ENCODE data around the gene IL9.

The IL9 gene

DNA sequence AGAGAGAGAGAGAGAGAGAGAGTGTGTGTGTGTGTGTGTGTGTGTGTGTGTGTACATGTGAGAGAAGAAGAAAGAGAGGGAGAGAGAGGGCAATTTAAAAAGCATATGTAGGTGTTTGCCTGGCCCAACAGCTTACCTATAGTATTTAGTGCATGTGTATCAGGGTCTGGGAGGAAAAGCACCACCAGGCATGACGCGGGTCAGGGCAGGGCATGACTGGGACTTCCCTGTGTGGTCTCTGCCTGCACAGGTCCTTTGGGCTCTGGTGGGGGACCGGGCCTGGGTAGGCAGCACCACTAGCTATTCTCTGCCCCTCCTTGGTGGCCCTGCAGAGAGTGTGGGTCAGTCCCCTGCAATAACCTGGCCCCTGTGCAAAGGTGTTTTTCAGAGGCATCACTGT is 16.1 kb downstream of the IL9 start:
- H3K27ac ChIP-seq = no peak overlapping the region
- no peak for TF ChIP-seq ZFX (IDR thresholded peaks at IDR 0.05)
- TF ChIP-seq, protein P1, sequence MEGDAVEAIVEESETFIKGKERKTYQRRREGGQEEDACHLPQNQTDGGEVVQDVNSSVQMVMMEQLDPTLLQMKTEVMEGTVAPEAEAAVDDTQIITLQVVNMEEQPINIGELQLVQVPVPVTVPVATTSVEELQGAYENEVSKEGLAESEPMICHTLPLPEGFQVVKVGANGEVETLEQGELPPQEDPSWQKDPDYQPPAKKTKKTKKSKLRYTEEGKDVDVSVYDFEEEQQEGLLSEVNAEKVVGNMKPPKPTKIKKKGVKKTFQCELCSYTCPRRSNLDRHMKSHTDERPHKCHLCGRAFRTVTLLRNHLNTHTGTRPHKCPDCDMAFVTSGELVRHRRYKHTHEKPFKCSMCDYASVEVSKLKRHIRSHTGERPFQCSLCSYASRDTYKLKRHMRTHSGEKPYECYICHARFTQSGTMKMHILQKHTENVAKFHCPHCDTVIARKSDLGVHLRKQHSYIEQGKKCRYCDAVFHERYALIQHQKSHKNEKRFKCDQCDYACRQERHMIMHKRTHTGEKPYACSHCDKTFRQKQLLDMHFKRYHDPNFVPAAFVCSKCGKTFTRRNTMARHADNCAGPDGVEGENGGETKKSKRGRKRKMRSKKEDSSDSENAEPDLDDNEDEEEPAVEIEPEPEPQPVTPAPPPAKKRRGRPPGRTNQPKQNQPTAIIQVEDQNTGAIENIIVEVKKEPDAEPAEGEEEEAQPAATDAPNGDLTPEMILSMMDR (conservative IDR thresholded peaks at IDR 0.05) = no peak

DNA sequence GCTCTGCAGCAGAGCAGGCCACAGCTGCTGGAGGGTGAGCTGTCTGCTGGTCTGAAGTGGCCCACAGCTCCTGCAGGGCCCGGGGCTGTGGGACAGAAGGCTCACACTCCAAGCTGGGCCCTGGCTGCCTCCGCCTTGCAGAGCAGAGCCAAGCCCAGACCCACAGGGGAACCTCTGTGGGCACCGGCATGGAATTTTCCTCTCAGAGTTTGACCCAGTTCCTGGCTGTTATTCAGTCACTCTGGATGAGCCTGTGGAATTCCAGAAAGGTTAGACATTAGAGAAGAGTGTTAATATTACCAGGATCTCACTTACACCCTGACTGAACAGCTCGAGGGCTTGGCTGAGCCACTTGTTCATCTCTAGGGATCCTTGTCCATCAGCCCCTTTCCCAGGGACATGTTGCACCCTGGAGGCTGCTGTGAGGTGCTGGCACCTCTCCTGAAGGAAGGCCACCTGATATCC is 17.5 kb downstream of the IL9 start:
- TF ChIP-seq, protein P1 (conservative IDR thresholded peaks at IDR 0.05) = no peak
- no peak for TF ChIP-seq ZFX (IDR thresholded peaks at IDR 0.05)
- H3K27ac ChIP-seq = no peak overlapping the region

DNA sequence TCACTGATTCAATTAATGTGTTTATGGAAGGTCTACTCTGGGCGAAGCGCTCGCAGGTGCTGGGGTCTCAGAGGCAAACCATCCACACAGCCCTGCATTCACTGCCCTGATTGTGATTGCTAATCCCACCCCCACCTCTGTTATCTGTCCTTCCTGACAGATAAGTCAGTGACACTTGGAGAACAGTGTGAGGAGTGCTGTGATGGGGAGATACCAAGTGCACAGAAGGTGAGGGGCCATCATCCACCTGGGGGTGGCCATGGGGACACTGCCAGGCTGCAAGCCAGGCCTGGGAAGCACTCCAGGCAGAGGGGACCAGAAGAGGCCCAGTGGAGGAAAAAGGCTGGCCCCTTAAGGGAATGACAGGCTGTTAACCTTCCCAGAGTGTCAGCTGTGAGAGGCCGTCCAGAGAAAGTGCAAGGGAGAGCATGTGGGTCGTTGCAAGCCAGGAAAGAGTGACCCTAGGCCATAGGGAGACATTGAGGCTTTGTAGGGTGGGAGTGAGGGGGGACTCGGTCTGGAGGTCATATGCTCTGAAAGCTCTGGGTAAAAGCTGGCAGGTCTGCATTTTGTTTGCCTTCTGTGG is 18.0 kb downstream of the IL9 start:
- TF ChIP-seq ZFX (IDR thresholded peaks at IDR 0.05) = no peak
- TF ChIP-seq, protein P1 (conservative IDR thresholded peaks at IDR 0.05) = no peak
- H3K27ac ChIP-seq = no peak overlapping the region

DNA sequence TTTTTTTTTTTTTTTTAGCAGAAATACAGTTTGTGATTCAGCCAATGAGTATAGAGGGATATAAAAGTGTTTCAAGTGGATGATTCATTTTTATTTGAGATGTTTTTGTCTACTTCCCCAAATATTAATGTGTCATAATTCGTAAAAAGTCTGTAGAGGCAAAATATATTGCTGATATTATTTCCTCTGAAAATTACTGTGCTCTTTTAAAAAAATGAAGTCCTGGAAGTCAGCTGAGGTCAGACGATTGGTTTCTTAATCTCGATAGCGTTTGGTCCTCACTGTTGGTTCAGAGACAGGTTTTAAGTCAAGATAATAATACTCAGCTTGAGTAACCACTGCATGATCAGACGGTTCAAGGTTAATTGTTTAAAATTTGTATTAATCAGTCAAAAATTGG is 19.5 kb downstream of the IL9 start:
- TF ChIP-seq, protein P1 (conservative IDR thresholded peaks at IDR 0.05) = no peak
- TF ChIP-seq ZFX (IDR thresholded peaks at IDR 0.05) = no peak
- H3K27ac ChIP-seq = no peak overlapping the region

DNA sequence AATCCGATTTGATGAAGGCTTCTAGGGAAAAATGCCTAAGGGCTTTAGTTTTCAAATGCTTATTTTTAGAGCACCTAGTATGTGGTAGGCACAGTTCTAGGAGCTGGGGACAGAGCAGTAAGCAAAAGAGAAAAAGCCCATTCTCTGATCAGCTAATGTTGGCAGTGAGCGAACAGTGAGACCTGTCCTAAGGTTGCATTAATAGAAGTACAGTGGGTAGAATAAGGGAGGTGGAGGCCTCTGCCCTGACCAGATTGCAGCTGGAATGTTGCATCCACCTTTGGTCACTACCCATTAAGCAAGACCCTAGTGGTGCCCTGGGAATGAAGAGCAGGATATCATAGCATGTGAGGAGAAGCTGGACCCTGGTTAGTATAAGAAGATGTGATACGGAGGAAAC is 20.1 kb downstream of the IL9 start:
- TF ChIP-seq ZFX (IDR thresholded peaks at IDR 0.05) = no peak
- TF ChIP-seq, protein P1 (conservative IDR thresholded peaks at IDR 0.05) = no peak

DNA sequence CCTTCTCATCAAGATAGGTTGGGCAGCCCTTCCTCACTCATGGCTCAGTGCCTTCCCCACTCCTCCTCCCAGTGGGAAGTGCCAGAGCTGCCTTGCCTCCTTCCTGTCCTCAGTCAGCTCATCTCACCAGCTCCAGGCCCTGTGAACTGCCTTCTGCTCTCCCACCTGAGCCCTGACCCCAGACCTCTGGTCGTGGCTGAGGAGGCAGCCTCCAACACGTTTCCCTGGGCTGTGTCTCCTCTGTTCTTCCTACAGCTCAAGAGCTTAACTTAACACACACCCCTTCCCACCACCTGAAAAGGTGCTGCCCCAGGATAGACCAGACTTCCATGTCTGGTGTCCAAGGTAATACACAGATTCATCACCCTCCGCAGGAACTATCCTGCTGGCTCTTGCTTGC is 21.2 kb downstream of the IL9 start:
- TF ChIP-seq, protein P1 (conservative IDR thresholded peaks at IDR 0.05) = no peak
- no peak for TF ChIP-seq ZFX (IDR thresholded peaks at IDR 0.05)
- no peak overlapping the region for H3K27ac ChIP-seq

More for the DNA sequence above, 20.1 kb downstream of the IL9 start:
- no peak overlapping the region for H3K27ac ChIP-seq

DNA sequence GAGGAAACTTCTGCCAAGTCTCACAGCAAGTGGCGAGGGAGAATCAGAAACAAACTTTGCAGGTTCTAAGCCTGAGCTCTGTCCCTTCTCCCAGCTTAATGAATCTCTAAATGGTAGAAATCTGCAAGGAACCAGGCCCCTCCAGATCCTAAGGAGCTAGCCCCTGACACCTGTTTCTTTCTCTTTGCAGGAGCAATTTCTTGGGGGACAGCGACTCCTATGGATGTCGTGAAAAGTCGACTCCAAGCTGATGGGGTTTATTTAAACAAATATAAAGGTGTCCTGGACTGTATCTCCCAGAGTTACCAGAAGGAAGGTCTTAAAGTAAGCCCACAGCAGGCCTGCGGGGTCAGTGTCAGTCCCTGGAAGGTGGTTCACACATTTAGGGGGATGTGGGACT is 21.8 kb downstream of the IL9 start:
- TF ChIP-seq ZFX (IDR thresholded peaks at IDR 0.05) = no peak
- H3K27ac ChIP-seq = no peak overlapping the region

DNA sequence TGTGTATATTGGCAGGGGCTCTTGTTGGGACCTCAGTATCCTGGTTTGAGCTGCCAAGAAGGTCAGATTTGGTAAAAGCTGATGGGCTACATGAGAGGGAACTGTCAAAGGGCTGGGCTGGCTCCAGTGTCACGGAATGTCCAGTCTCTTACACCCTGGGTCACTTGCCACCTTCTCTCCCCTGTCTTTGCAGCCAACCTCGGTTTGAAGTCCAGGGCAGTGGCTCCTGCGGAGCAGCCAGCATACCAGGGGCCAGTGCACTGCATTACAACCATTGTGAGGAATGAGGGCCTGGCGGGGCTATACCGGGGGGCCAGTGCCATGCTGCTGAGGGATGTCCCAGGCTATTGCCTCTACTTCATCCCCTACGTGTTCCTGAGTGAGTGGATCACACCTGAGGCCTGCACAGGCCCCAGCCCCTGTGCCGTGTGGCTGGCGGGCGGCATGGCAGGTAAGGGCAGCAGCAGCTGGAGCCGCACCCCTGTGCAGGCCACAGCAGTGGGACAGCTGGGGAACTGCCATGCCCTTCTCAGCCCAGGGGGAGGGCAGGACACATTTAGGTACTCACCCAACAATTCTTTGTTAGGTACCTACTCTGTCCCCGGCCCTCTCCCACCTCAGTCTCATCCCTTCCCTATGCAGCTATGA is 24.2 kb downstream of the IL9 start:
- TF ChIP-seq ZFX (IDR thresholded peaks at IDR 0.05) = no peak
- TF ChIP-seq, protein P1 (conservative IDR thresholded peaks at IDR 0.05) = no peak
- no peak overlapping the region for H3K27ac ChIP-seq

Measured in C4-2B (cell line).